ENCODE measurements around the gene C16orf95.

The C16orf95 gene

GRCh38 chr16:87328846-87329245 lies 11.7 kb upstream of the C16orf95 start:
- H3K36me3 ChIP-seq (ENCODE audit: insufficient read depth, low read length): peaks cover 37% of the 10 kb centered on the region

GRCh38 chr16:87327798-87328495 lies 10.8 kb upstream of the C16orf95 start:
- Histone ChIP-seq H3K36me3 (ENCODE audit: insufficient read depth, low read length) (peaks cover 29% of the 10 kb centered on the region), H3K27me3 (ENCODE audit: control insufficient read depth, insufficient read depth, low read length) (no peaks in the 10 kb centered on the region), H3K4me2 (ENCODE audit: low read length) (no peak overlapping the region), H3K4me1 (ENCODE audit: control insufficient read depth, insufficient read depth, low read length) (peaks cover 22% of the 10 kb centered on the region), H3K9ac (ENCODE audit: low read depth, low read length) (no peak overlapping the region), H3K9me3 (replicated peaks; ENCODE audit: low read length) (no peaks in the 10 kb centered on the region), H3K4me3 (ENCODE audit: low read length) (no peak overlapping the region)

More at GRCh38 chr16:87328846-87329245, 11.7 kb upstream of the C16orf95 start:
- H3K9me3 ChIP-seq (replicated peaks; ENCODE audit: low read length): no peaks in the 10 kb centered on the region
- H3K4me3 ChIP-seq (ENCODE audit: low read length): no peak overlapping the region
- no peaks in the 10 kb centered on the region for H3K27me3 ChIP-seq (ENCODE audit: control insufficient read depth, insufficient read depth, low read length)
- H3K9ac ChIP-seq (ENCODE audit: low read depth, low read length): no peak overlapping the region
- peaks cover 25% of the 10 kb centered on the region for H3K4me1 ChIP-seq (ENCODE audit: control insufficient read depth, insufficient read depth, low read length)
- H3K4me2 ChIP-seq (ENCODE audit: low read length): no peak overlapping the region

- H3K4me3 ChIP-seq (ENCODE audit: low read length): no peak overlapping the region
- no peaks in the 10 kb centered on the region for H3K27me3 ChIP-seq (ENCODE audit: control insufficient read depth, insufficient read depth, low read length)
- H3K9me3 ChIP-seq (replicated peaks; ENCODE audit: low read length): no peaks in the 10 kb centered on the region
- no peak overlapping the region for H3K4me2 ChIP-seq (ENCODE audit: low read length)
- H3K36me3 ChIP-seq (ENCODE audit: insufficient read depth, low read length): peaks cover 23% of the 10 kb centered on the region
- H3K4me1 ChIP-seq (ENCODE audit: control insufficient read depth, insufficient read depth, low read length): peaks cover 22% of the 10 kb centered on the region
- no peak overlapping the region for H3K9ac ChIP-seq (ENCODE audit: low read depth, low read length)
These were observed 9.0 kb upstream of the C16orf95 start for GRCh38 chr16:87326151-87326571.

- no peak overlapping the region for H3K4me3 ChIP-seq (ENCODE audit: low read length)
- H3K9me3 ChIP-seq (replicated peaks; ENCODE audit: low read length): no peaks in the 10 kb centered on the region
- H3K9ac ChIP-seq (ENCODE audit: low read depth, low read length): no peak overlapping the region
- H3K4me1 ChIP-seq (ENCODE audit: control insufficient read depth, insufficient read depth, low read length): peaks cover 22% of the 10 kb centered on the region
- H3K36me3 ChIP-seq (ENCODE audit: insufficient read depth, low read length): peaks cover 17% of the 10 kb centered on the region
- no peak overlapping the region for H3K4me2 ChIP-seq (ENCODE audit: low read length)
- H3K27me3 ChIP-seq (ENCODE audit: control insufficient read depth, insufficient read depth, low read length): no peaks in the 10 kb centered on the region
These were observed 8.2 kb upstream of the C16orf95 start for GRCh38 chr16:87325423-87325858.

- no peak overlapping the region for H3K4me2 ChIP-seq (ENCODE audit: low read length)
- H3K4me1 ChIP-seq (ENCODE audit: control insufficient read depth, insufficient read depth, low read length): peaks cover 22% of the 10 kb centered on the region
- no peak overlapping the region for H3K9ac ChIP-seq (ENCODE audit: low read depth, low read length)
These were observed 7.5 kb upstream of the C16orf95 start for GRCh38 chr16:87324411-87325275.

GRCh38 chr16:87323727-87324410 lies 6.7 kb upstream of the C16orf95 start:
- Histone ChIP-seq H3K36me3 (ENCODE audit: insufficient read depth, low read length) (peaks cover 13% of the 10 kb centered on the region), H3K9ac (ENCODE audit: low read depth, low read length) (no peak overlapping the region), H3K27me3 (ENCODE audit: control insufficient read depth, insufficient read depth, low read length) (no peaks in the 10 kb centered on the region), H3K4me2 (ENCODE audit: low read length) (no peak overlapping the region), H3K4me1 (ENCODE audit: control insufficient read depth, insufficient read depth, low read length) (peaks cover 22% of the 10 kb centered on the region), H3K4me3 (ENCODE audit: low read length) (no peak overlapping the region), H3K9me3 (replicated peaks; ENCODE audit: low read length) (no peaks in the 10 kb centered on the region)

More at GRCh38 chr16:87324411-87325275, 7.5 kb upstream of the C16orf95 start:
- H3K36me3 ChIP-seq (ENCODE audit: insufficient read depth, low read length): peaks cover 13% of the 10 kb centered on the region
- H3K4me3 ChIP-seq (ENCODE audit: low read length): no peak overlapping the region
- no peaks in the 10 kb centered on the region for H3K27me3 ChIP-seq (ENCODE audit: control insufficient read depth, insufficient read depth, low read length)
- no peaks in the 10 kb centered on the region for H3K9me3 ChIP-seq (replicated peaks; ENCODE audit: low read length)

- H3K4me3 ChIP-seq (ENCODE audit: low read length): no peak overlapping the region
- no peaks in the 10 kb centered on the region for H3K27me3 ChIP-seq (ENCODE audit: control insufficient read depth, insufficient read depth, low read length)
- peaks cover 29% of the 10 kb centered on the region for H3K4me1 ChIP-seq (ENCODE audit: control insufficient read depth, insufficient read depth, low read length)
These were observed 5.9 kb upstream of the C16orf95 start for GRCh38 chr16:87322833-87323726.

GRCh38 chr16:87322360-87322759 lies 5.2 kb upstream of the C16orf95 start:
- Histone ChIP-seq H3K9me3 (replicated peaks; ENCODE audit: low read length) (no peaks in the 10 kb centered on the region), H3K9ac (ENCODE audit: low read depth, low read length) (no peak overlapping the region), H3K27me3 (ENCODE audit: control insufficient read depth, insufficient read depth, low read length) (no peaks in the 10 kb centered on the region), H3K4me1 (ENCODE audit: control insufficient read depth, insufficient read depth, low read length) (peaks cover 29% of the 10 kb centered on the region), H3K4me2 (ENCODE audit: low read length) (no peak overlapping the region), H3K4me3 (ENCODE audit: low read length) (no peak overlapping the region), H3K36me3 (ENCODE audit: insufficient read depth, low read length) (peaks cover 4% of the 10 kb centered on the region)

More at GRCh38 chr16:87322833-87323726, 5.9 kb upstream of the C16orf95 start:
- H3K4me2 ChIP-seq (ENCODE audit: low read length): no peak overlapping the region
- H3K9me3 ChIP-seq (replicated peaks; ENCODE audit: low read length): no peaks in the 10 kb centered on the region
- H3K36me3 ChIP-seq (ENCODE audit: insufficient read depth, low read length): peaks cover 11% of the 10 kb centered on the region
- H3K9ac ChIP-seq (ENCODE audit: low read depth, low read length): no peak overlapping the region

- peaks cover 28% of the 10 kb centered on the region for H3K4me1 ChIP-seq (ENCODE audit: control insufficient read depth, insufficient read depth, low read length)
- no peak overlapping the region for H3K4me2 ChIP-seq (ENCODE audit: low read length)
- H3K4me3 ChIP-seq (ENCODE audit: low read length): no peak overlapping the region
- no peaks in the 10 kb centered on the region for H3K9me3 ChIP-seq (replicated peaks; ENCODE audit: low read length)
- no peaks in the 10 kb centered on the region for H3K27me3 ChIP-seq (ENCODE audit: control insufficient read depth, insufficient read depth, low read length)
- H3K36me3 ChIP-seq (ENCODE audit: insufficient read depth, low read length): peaks cover 4% of the 10 kb centered on the region
- no peak overlapping the region for H3K9ac ChIP-seq (ENCODE audit: low read depth, low read length)
These were observed 4.3 kb upstream of the C16orf95 start for GRCh38 chr16:87321336-87322107.

GRCh38 chr16:87320510-87321227 lies 3.5 kb upstream of the C16orf95 start:
- no peaks in the 10 kb centered on the region for H3K9me3 ChIP-seq (replicated peaks; ENCODE audit: low read length)
- no peak overlapping the region for H3K4me3 ChIP-seq (ENCODE audit: low read length)
- H3K4me1 ChIP-seq (ENCODE audit: control insufficient read depth, insufficient read depth, low read length): peaks cover 19% of the 10 kb centered on the region
- H3K27me3 ChIP-seq (ENCODE audit: control insufficient read depth, insufficient read depth, low read length): no peaks in the 10 kb centered on the region
- H3K9ac ChIP-seq (ENCODE audit: low read depth, low read length): no peak overlapping the region
- H3K4me2 ChIP-seq (ENCODE audit: low read length): no peak overlapping the region
- H3K36me3 ChIP-seq (ENCODE audit: insufficient read depth, low read length): no peaks in the 10 kb centered on the region

Measured in skeletal muscle satellite cell (primary cell).